ENCODE data around the gene CCNY.

CCNY gene

GRCh38 chr10:35428521-35428920, 92.2 kb downstream of the CCNY start:
- Histone ChIP-seq H3K4me3 (ENCODE audit: low read length, poor library complexity, severe bottlenecking) (no peak overlapping the region), H3K9me2 (replicated peaks; ENCODE audit: low read depth, low read length) (no peaks in the 10 kb centered on the region), H2AFZ (ENCODE audit: low read length) (no peak overlapping the region), H3K9ac (ENCODE audit: low read depth, low read length, poor library complexity, severe bottlenecking) (no peak overlapping the region), H3K79me2 (ENCODE audit: insufficient read depth, low read length) (peaks cover 90% of the 10 kb centered on the region), H3K9me3 (ENCODE audit: insufficient read depth, low read depth, low read length) (no peaks in the 10 kb centered on the region), H3K36me3 (ENCODE audit: insufficient read depth, low read length) (peaks cover 5% of the 10 kb centered on the region; the same call in 1 of the 2 replicates), H3K27me3 (ENCODE audit: insufficient read depth, low read length, poor library complexity, severe bottlenecking) (no peaks in the 10 kb centered on the region), H4K20me1 (ENCODE audit: insufficient read depth, low read length, poor library complexity, severe bottlenecking) (peaks cover 55% of the 10 kb centered on the region), H3K4me1 (ENCODE audit: insufficient read depth, low read length, poor library complexity, severe bottlenecking) (peaks cover 37% of the 10 kb centered on the region), H3F3A (ENCODE audit: low read depth) (no peaks in the 10 kb centered on the region), H3K4me2 (ENCODE audit: low read depth, low read length, poor library complexity, severe bottlenecking) (no peak overlapping the region)
- no peak for TF ChIP-seq EZH2phosphoT487 (IDR thresholded peaks at IDR 0.05; ENCODE audit: borderline replicate concordance)
- TF ChIP-seq, protein P1, sequence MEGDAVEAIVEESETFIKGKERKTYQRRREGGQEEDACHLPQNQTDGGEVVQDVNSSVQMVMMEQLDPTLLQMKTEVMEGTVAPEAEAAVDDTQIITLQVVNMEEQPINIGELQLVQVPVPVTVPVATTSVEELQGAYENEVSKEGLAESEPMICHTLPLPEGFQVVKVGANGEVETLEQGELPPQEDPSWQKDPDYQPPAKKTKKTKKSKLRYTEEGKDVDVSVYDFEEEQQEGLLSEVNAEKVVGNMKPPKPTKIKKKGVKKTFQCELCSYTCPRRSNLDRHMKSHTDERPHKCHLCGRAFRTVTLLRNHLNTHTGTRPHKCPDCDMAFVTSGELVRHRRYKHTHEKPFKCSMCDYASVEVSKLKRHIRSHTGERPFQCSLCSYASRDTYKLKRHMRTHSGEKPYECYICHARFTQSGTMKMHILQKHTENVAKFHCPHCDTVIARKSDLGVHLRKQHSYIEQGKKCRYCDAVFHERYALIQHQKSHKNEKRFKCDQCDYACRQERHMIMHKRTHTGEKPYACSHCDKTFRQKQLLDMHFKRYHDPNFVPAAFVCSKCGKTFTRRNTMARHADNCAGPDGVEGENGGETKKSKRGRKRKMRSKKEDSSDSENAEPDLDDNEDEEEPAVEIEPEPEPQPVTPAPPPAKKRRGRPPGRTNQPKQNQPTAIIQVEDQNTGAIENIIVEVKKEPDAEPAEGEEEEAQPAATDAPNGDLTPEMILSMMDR (conservative IDR thresholded peaks at IDR 0.05; ENCODE audit: low read length) = no peak

- Histone ChIP-seq H3K79me2 (ENCODE audit: insufficient read depth, low read length) (peaks cover 90% of the 10 kb centered on the region), H3K4me3 (ENCODE audit: low read length, poor library complexity, severe bottlenecking) (no peak overlapping the region)
- no peak for TF ChIP-seq EZH2phosphoT487 (IDR thresholded peaks at IDR 0.05; ENCODE audit: borderline replicate concordance)
- TF ChIP-seq, protein P1 (conservative IDR thresholded peaks at IDR 0.05; ENCODE audit: low read length) = no peak
Measured at GRCh38 chr10:35432781-35433338, 96.6 kb downstream of the CCNY start.

GRCh38 chr10:35433851-35434426, 97.6 kb downstream of the CCNY start:
- Histone ChIP-seq H3K4me2 (ENCODE audit: low read depth, low read length, poor library complexity, severe bottlenecking) (peak overlapping the region; percentile 9), H3K4me1 (ENCODE audit: insufficient read depth, low read length, poor library complexity, severe bottlenecking) (peaks cover 29% of the 10 kb centered on the region), H3K9me3 (ENCODE audit: insufficient read depth, low read depth, low read length) (no peaks in the 10 kb centered on the region; the same call in 1 of the 2 replicates), H3K9ac (ENCODE audit: low read depth, low read length, poor library complexity, severe bottlenecking) (no peak overlapping the region), H3K79me2 (ENCODE audit: insufficient read depth, low read length) (peaks cover 90% of the 10 kb centered on the region), H3K4me3 (ENCODE audit: low read length, poor library complexity, severe bottlenecking) (no peak overlapping the region), H3K27me3 (ENCODE audit: insufficient read depth, low read length, poor library complexity, severe bottlenecking) (no peaks in the 10 kb centered on the region), H3K9me2 (replicated peaks; ENCODE audit: low read depth, low read length) (no peaks in the 10 kb centered on the region), H2AFZ (ENCODE audit: low read length) (no peak overlapping the region), H3F3A (ENCODE audit: low read depth) (no peaks in the 10 kb centered on the region), H4K20me1 (ENCODE audit: insufficient read depth, low read length, poor library complexity, severe bottlenecking) (peaks cover 35% of the 10 kb centered on the region), H3K36me3 (ENCODE audit: insufficient read depth, low read length) (0 out of 2 replicates have a peak, but pooled peaks cover 5% of the 10 kb centered on the region)
- no peak for TF ChIP-seq EZH2phosphoT487 (IDR thresholded peaks at IDR 0.05; ENCODE audit: borderline replicate concordance)
- TF ChIP-seq, protein P1 (conservative IDR thresholded peaks at IDR 0.05; ENCODE audit: low read length) = no peak

More at GRCh38 chr10:35432781-35433338, 96.6 kb downstream of the CCNY start:
- Histone ChIP-seq H3F3A (ENCODE audit: low read depth) (no peaks in the 10 kb centered on the region), H3K27me3 (ENCODE audit: insufficient read depth, low read length, poor library complexity, severe bottlenecking) (no peaks in the 10 kb centered on the region), H3K9ac (ENCODE audit: low read depth, low read length, poor library complexity, severe bottlenecking) (no peak overlapping the region), H4K20me1 (ENCODE audit: insufficient read depth, low read length, poor library complexity, severe bottlenecking) (peaks cover 45% of the 10 kb centered on the region), H2AFZ (ENCODE audit: low read length) (no peak overlapping the region), H3K9me3 (ENCODE audit: insufficient read depth, low read depth, low read length) (no peaks in the 10 kb centered on the region), H3K4me1 (ENCODE audit: insufficient read depth, low read length, poor library complexity, severe bottlenecking) (peaks cover 38% of the 10 kb centered on the region), H3K36me3 (ENCODE audit: insufficient read depth, low read length) (0 out of 2 replicates have a peak, but pooled peaks cover 5% of the 10 kb centered on the region), H3K9me2 (replicated peaks; ENCODE audit: low read depth, low read length) (no peaks in the 10 kb centered on the region), H3K4me2 (ENCODE audit: low read depth, low read length, poor library complexity, severe bottlenecking) (no peak overlapping the region)

Measured in Loucy (cell line).